ENCODE measurements around the gene MAGI2.

- TF ChIP-seq POLR2A (IDR thresholded peaks at IDR 0.05; ENCODE audit: low read length), result no peak
- TF ChIP-seq GATA1 (IDR thresholded peaks at IDR 0.05; ENCODE audit: low read depth, low read length), result no peak
These were observed 55.2 kb downstream of the MAGI2 start for GRCh38 chr7:79398138-79398749.
